Measurements from ENCODE around the gene NR3C2.

Gene NR3C2

DNA sequence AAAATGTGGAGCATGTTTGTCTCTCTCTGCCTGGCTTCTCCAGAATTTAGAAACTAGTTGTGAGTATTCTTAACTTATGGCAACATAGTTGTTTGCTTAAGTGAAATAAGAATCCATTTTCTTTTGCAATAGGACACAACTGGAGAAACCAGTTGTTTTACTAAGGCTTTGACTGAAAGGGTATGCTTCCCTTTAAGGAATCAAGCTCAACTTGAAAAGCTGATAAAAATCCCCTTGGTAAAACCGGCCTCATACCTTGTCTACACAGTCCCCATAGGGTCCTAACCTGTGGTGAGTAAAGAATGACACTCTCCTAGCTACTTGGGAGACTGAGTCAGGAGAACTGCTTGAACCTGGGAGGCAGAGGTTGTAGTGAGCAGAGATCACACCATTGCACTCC is 139.8 kb downstream of the NR3C2 start:
- DNase-seq, result no peak

DNA sequence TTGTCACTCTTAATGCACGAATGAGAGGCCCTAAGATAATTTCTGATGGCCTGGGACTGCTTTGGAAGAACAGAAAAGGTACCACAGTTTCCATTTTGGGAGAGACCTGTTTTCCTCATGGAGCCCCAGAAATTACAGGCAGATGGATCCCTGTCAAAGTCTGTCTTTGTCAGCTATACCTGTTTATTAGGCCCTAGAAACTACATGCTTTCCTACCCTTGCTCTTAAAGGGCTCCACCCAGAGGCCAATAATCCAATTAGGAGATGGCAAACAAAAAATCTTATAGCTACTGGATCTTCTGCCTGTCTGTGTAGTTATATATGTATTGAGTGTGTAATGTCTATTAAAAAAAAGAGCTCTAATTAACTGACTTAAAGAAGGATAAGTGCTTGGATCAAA is 141.3 kb downstream of the NR3C2 start:
- DNase-seq, result peak in 1 of 5 experiments; percentile 1

DNA sequence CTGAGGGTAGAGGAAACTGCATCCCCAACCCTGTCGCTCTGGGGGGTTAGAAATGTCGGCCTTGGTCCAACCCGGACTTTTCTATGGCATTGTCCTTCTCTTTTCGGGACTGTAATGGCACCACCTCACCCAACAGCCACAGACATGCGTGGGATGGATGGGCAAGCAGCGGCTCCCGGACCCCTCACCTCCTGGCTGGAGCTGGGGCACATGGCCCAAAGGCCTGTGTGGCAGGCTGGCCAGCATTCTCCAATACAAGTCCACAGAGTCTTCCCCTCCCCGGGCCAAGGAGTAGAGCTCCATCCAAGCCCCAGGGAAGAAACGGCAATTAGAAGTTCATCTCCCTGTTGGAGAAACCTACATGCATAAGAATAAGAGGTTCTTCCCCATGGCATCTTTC is 142.9 kb downstream of the NR3C2 start:
- DNase-seq, result no peak

DNA sequence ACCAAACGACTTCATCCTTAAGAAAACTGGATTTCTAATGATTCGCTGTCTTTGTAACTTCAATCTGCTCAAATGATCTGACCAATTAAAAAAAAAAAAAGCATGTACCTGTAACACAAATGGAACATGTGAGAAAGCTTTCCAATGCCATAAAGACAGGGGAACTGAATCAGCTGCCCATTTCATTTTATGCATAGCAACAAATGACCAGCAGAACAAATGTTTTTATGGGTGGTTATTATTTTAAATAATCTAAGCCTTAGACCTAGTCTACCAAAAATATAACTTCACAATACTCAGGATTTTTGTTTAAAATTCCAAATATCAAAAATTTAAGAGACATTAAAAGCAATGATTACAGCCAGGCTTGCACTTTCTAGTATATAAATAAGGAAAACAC is 145.7 kb downstream of the NR3C2 start:
- no peak for DNase-seq

DNA sequence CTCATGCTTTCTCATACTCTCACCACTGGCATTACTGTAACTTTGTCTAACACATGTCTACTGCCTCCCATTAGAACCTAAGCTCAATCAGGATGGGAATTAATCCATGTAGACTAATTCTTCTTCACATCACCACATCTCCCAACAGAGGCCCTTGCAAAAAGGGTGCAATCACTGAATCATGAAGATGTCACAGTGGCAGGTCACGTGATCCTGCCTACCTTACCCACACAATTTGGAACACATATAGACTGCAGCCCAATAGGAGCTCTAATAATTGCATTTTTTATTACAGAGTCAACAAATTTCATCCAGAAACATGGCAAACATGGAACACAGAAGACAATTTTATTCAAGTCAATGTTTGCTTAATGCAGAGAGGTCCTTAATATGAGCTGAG is 146.6 kb downstream of the NR3C2 start:
- DNase-seq, result no peak

DNA sequence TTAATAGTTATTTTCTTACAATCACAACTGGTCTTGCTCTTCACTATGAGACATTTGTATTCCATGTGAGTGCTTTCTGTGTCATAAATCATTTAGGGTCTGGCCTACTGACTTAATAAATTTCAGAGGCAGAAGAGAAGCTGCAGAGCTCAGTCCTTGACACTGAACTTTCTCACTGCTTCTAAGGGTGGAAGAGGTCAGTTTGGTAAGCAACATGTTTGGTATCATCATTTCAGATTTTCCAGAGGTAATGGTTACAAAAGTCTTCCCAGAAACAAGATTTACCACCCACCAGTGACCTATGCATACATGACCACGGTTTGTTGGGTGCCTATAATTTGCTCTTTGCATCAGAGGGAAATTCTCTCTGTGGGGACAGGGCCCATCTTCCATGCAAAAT is 148.6 kb downstream of the NR3C2 start:
- no peak for DNase-seq

DNA sequence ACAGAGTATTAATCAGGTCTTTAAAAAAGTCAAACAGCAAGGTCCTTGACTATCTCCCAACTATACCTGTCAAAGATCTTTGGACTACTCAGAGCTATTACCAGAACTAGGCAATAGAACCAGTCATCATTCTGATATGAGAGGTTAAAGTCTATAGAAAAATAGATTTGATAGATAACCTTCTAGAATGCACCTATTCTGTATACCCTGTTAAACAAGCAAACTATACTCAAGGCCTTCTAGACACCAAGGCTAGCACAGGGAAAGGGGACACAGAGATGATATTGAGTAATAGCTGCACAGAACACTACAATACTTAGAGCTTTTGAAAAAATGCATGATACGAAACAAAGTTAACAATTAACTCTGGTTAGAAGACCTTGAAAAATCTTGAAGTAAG is 149.5 kb downstream of the NR3C2 start:
- no peak for DNase-seq

DNA sequence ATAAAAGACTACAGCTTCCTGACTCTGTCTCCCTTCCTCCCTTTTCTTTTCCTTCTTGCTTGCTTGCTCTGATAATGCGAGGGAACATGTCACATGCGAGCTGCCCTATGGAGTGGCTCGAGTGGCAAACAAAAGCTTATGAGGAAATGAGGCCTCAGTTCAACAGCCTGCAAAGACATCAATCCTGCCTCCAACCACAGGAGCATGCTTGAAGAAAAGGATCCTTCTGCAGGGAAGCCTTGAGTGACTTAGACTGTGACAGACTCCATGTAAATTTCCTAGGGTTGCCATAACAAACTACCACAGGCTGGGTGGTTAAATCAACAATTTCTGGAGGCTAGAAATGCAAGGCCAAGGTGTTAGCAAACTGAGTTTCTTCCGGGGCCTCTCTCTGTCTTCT is 152.5 kb downstream of the NR3C2 start:
- DNase-seq, result no peak

DNA sequence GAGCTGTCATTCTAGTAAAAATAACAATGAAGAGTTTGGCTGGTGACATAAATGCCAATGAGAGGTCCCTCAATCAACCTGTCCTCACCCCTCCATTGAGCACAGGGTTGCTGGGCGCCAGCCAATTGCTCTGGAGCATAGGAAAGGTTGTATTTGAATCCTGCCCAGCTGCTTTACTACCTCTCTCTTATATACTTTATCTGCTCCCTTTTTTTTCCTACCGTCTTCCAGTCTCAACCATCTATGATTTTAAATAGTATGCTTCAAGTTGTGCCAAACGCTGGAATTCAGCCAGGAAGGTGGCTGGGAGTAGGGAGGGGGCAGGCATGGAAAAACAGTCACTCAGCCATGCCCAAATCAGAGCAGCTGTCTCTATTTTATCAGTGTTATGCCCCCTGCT is 153.8 kb downstream of the NR3C2 start:
- no peak for DNase-seq

DNA sequence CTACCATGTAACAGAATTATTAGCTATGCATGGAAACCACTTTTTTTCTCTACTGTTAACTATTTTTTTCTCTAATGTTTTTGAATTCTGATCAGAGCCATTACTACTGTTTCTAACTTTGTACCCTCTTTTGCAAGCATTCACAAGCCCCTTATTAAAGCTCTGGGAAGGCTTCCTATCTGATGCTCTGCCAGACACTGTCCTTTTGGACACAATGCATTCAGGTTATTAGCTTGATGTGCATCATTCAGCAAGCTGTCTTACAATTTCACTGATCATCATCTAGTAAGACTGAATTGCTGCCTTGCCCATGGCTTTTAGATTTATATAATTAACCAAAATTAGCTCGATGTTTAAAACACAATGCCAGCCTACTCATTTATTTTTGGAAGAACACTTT is 155.1 kb downstream of the NR3C2 start:
- DNase-seq, result no peak

DNA sequence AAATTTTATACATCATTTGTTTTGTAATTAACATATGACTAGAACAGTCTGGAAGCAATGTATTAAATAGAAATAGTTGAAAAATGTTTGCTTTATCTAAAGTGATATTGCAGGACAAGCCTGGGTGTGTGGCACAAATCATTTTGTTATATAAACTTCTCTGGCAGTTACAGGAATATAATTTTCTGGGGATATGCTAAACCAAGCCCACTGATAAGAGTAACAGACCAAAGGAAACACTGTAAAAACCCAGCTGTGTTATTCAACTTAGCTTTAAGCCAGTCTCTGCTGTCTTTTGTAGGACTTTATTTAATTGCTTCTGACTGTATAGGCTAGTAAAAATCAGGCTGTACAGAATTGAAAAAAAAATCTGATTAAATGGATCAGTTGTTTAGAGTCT is 156.2 kb downstream of the NR3C2 start:
- no peak for DNase-seq

DNA sequence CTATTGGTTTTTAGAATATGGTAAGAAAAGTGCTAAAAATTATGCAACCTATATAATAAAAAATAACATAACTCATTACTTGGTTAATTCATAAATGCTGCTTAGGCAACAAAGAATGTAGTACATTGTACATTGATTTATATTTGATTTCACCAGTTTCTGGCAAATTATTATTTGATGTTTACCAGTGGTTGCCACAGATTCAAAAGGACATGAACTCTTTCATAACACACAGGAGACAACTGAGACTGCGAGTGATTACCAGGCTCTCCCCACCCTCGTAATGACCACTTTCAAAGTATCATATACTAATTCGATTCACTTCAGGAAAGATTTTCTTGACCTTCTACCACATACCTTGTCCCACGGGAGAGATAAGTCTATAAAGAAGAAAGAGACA is 158.5 kb downstream of the NR3C2 start:
- no peak for DNase-seq

DNA sequence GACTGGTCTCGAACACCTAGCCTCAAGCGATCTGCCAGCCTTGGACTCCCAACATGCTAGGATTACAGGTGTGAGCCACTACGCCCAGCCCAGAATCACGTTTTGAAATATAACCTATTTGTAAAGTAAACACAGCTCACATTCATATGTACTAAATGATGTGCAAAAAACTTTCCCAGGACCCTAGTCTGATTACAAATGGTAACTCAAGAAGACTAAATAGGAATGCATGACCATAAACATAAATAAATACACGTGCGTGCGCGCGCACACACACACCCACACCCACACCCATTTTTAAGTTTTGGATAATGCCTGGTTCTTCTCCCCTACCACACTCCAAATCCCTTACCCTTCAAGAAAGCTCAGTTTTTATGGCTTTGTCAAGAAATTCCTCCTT is 163.9 kb downstream of the NR3C2 start:
- no peak for DNase-seq

DNA sequence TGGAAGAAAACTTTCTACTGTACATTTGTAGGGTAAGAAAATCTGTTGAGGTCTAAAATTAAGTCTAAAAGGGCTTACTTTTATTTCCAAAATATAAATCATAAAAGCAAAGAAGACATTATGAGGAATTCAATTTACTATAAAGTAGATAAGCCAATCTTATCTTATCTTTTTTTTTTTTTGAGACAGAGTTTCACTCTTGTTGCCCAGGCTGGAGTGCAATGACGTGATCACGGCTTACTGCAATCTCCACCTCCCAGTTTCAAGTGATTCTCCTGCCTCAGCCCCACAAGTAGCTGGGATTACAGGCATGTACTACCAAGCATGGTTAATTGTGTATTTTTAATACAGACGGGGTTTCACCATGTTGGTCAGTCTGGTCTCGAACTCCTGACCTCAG is 166.9 kb downstream of the NR3C2 start:
- no peak for DNase-seq

DNA sequence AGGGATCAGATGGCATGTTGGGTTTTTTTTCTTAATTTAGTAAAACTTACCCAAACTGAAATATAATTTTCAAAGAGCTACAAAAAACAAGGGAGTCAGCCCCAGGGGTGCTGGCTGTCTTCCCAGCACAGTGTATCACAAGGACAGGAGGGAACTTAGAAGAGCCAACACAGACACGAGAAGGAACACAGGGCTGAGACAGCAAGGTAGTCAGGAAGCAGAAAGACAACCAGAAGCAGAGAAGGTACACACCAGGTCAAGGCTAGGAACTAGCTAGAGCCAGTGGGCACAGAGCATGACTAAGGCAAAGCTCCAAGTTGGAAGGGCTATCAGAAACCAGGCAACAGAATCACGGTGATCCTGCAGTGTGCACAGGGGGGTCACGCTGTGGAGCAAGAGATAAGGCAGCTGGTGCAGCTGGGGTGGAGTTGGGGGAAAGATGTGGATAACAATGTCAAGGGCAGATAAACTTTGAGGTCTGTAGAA is 168.7 kb downstream of the NR3C2 start:
- DNase-seq, result no peak

DNA sequence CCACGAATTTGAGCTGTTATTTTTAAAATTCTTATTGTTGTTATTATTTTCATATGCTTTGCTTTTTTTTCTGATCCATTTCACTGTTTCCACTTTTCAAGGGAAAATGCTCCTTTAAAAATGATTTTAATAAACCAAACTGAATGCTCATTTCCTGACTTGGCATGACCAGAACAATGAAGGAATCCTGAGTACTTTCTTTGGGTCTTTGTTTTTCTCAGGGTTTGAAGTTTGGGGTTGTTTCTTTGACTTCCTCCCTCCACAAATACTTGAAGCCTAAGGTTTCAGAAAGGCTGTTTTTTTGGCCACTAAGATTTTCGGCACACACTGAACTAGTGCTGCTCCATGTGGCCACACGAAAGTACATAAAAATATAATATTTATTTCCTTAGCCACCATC is 171.0 kb downstream of the NR3C2 start:
- DNase-seq, result no peak

DNA sequence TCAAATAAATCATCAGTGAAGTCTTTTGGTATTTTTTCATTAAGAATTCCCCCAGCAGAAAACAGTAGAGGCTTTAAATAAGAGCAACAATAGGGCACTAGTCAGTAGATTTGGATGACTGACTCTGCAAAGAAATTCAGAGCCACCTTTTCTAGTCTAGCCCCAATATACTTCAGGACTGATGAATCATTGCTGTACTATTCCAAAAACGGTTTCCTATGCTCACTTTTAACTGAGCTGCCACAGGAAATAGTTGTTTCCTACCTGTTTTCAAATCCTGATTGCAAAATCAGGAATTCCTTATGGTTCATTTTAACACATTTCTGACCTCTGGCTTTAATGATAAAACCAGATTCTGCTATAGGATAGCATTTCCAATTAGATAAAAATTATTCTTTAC is 171.6 kb downstream of the NR3C2 start:
- no peak for DNase-seq

DNA sequence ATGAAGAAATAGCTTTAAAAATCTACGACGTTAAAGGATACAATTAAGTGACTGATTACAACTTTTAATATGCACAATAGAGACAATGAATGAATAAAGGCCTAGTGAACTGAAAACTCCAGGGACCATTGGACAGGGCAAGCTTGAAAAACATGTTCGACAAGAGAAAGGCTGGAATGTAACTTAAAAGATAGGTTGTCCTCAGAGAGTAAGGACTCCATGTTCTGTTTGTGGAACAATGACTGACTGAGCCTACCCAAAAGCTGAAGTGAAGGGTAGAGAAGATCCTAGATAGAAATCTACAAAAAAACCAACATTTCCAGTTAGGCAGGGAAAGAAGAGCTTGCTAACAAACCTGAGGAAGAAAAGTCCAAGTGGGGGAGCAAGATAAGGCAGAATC is 173.4 kb downstream of the NR3C2 start:
- no peak for DNase-seq

DNA sequence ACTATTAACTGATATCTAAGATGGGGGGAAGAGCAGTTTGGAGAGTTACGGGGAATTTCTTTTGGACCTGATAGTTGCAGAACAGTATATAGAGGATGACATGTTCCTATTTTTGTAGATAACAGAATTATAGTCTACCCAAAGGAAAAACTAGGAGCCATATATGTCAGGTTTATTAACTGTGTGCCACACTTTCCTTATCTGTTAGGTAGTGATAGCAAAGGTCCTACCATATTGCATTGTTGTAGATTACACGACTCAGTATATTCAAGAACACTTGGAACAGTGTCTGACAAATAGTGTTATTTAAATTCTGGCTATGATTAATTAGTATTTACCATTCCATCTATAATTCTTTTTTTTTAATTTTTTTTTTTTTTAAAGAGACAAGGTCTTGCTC is 175.3 kb downstream of the NR3C2 start:
- DNase-seq, result no peak

DNA sequence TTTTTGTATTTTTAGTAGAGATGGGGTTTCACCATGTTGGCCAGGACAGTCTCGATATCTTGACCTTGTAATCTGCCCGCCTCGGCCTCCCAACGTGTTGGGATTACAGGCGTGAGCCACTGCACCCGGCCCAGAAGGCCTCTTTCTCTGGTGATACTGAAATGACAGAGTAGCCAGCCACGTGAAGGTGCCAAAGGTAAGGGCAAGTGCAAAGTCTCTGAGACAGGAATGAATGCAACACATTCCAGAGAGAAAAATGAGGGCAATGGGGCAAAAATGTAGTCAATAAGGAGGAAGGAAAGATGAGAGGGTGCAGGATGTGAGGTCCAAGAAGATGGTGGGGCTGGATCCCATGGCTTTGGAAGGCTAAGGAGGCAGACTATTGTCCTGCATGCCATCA is 176.0 kb downstream of the NR3C2 start:
- no peak for DNase-seq

DNA sequence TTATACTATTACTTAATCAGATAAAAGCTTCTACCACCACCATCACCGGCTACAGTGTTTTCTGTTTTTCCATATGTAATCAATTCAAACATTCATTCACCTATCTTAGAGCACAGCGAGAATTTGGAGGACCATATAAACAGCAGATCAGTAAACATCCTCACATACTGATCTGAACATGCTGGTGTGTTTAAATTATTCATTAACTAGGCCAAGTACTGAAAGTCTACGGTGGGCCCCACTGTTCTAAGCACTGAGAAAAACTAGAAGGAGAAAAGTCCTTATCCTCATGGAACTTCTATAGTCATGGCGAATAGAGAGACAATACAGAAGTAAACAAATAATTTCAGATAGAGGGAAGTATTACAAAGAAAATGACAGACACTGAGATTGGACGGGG is 176.6 kb downstream of the NR3C2 start:
- no peak for DNase-seq

DNA sequence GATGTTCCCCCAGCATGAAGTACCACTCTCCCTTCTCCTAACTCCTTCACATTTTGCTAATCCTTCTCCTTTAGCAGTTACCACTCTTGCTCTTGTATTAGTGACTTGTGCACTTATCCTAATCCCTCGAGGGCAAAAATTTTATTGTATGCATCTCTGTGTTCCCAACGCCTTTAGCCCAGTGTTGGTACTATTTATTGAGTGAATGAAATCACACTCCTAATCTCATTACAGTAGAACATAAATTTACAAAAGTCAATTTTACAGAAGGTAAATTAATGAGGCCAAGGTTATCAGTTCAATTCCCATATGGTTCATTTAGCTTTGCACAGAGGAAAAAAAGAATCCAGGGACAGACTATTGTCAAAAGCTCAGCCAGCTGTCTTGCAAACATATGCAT is 178.4 kb downstream of the NR3C2 start:
- DNase-seq, result no peak

DNA sequence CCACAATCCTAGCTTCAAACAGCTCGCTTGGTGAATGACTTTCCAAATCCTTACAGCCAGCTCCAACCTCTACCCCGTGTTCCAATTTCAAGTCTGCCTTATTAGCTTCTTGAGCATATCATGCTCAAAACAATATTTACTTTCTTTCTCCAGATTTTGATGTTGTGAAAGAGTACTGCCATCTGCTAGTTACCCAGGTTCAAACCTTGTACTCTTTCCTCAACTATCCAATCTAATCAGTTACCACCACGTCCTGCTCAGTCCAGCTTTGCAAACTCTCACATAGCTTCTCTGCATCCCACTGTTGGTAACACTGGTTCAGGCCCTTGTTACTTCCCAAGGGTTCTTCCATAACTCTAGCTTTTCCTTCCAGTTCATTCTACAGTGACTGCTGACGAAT is 179.1 kb downstream of the NR3C2 start:
- no peak for DNase-seq

DNA sequence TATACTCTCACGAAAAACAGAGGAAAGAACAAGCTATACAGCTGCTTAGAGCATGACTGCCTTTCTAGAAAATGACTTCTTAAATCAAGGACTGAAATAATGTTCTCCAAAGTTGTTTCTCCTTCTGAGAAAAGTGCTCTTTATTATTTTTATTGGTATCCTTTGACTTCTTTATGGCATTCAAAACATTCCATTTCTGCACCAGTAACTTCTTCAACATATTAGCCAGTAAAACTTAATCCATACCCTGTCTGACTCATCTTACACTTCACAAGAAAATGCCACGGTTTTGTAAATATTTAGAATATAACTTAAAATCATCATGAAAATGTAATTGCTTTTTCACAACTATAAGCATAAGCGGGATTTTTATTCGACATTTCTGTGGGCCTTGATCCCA is 180.4 kb downstream of the NR3C2 start:
- DNase-seq, result no peak

DNA sequence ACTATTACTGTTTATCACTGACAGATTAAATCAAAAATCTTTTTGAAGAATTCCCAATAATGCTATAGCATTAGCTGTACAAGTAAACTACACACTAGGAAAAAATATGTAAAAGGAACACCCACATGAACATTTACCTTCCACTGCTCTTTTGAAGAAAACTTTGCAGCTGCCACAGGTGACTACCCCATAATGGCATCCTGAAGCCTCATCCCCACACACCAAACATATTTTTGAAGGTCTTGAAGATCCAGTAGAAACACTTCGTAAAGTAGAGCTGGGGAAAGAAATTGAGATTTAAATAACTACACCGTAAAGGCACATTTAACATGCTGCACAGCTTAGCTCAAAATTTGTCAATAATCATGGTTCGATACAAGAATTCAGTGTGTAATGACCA is 182.4 kb downstream of the NR3C2 start:
- DNase-seq, result no peak

DNA sequence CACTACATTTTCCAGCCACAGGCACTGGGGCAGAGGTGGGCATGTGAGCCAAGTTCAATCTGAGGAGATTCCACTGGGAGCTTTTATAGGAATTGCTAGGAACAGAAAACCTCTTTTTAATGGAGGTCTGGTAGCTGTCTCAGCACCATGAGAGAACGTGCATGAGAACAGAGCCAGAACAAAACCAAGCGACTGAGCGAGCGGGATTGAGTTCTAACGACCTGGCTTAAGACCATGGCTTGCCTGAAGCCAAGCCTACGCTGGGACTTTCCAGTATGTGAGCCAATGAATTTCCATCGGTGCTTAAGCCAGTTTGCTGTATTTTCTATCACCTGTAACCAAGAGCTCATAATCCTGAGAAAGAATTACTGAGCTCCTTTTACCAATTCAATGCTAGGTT is 183.7 kb downstream of the NR3C2 start:
- no peak for DNase-seq

Measured in T-helper 2 cell (primary cell).